Neural cell (in vitro differentiated cells): ENCODE data around the gene EEF1A2. TPM values are rescaled to one million over a fixed set of nuclear protein-coding genes. Genes with fewer than 3 reads are reported as not detected.

Source experiments
- H2AFZ ChIP-seq: fragments of 200-600, 300-800 bp; sonication (generic), shearing (Covaris generic); 2 replicates; pipeline ENCODE4 v1.6.0; 2014; ENCODE audit warnings: low read depth, mild to moderate bottlenecking, antibody characterized with exemption, low read length, moderate library complexity
- H3F3A ChIP-seq: fragments of 200-600 bp; shearing (Covaris generic); 2 replicates; pipeline ENCODE4 v1.6.1; 2016; ENCODE audit warnings: mild to moderate bottlenecking, moderate library complexity, mixed read lengths, antibody characterized with exemption, low read length; ENCODE audit not compliant: insufficient read depth, poor library complexity, severe bottlenecking
- H3K27ac ChIP-seq: fragments of 200-600, 300-800 bp; sonication (generic), shearing (Covaris generic); 2 replicates; pipeline ENCODE4 v1.5.1; 2014; ENCODE audit warnings: mild to moderate bottlenecking, low read length, moderate library complexity
- H3K27me3 ChIP-seq: fragments of 300-800, 200-600 bp; sonication (generic), shearing (Covaris generic); 2 replicates; pipeline ENCODE4 v1.6.0; 2014; ENCODE audit warnings: mild to moderate bottlenecking, low read depth, low read length, moderate library complexity; ENCODE audit not compliant: insufficient read depth
- H3K36me3 ChIP-seq: fragments of 300-800, 200-600 bp; sonication (generic), shearing (Covaris generic); 2 replicates; pipeline ENCODE4 v1.5.1; 2014; ENCODE audit warnings: mild to moderate bottlenecking, antibody characterized with exemption, low read length, moderate library complexity; ENCODE audit not compliant: insufficient read depth
- H3K4me2 ChIP-seq: fragments of 300-800, 200-600 bp; sonication (generic), shearing (Covaris generic); 2 replicates; pipeline ENCODE4 v1.6.0; 2014; ENCODE audit warnings: mild to moderate bottlenecking, low read length
- H3K4me3 ChIP-seq: fragments of 300-800, 200-600 bp; sonication (generic), shearing (Covaris generic); 2 replicates; pipeline ENCODE4 v1.5.1; 2014; ENCODE audit warnings: mild to moderate bottlenecking, low read length, moderate library complexity
- H3K79me2 ChIP-seq: fragments of 200-600 bp; shearing (Covaris generic); replicated peaks from 2 replicates; pipeline ENCODE4 v1.6.0; 2014; ENCODE audit warnings: mild to moderate bottlenecking, low read length, moderate library complexity; ENCODE audit not compliant: insufficient read depth
- H3K9ac ChIP-seq: fragments of 300-800, 200-600 bp; sonication (generic), shearing (Covaris generic); 2 replicates; pipeline ENCODE4 v1.6.1; 2016; ENCODE audit warnings: mild to moderate bottlenecking, low read length, mixed read lengths
- H3K9me2 ChIP-seq: fragments of 200-600 bp; shearing (Covaris generic); 2 replicates; pipeline ENCODE4 v1.6.1; 2016; ENCODE audit warnings: mild to moderate bottlenecking, low read length, mixed read lengths; ENCODE audit not compliant: insufficient read depth
- H3K9me3 ChIP-seq: fragments of 200-600, 300-800 bp; sonication (generic), shearing (Covaris generic); 2 replicates; pipeline ENCODE4 v1.6.1; 2016; ENCODE audit warnings: mild to moderate bottlenecking, mixed run types, low read length, moderate library complexity, mixed read lengths
- H4K20me1 ChIP-seq: fragments of 200-600 bp; shearing (Covaris generic); 2 replicates; pipeline ENCODE4 v1.6.1; 2016; ENCODE audit warnings: mild to moderate bottlenecking, mixed run types; ENCODE audit not compliant: insufficient read depth
- EP300 ChIP-seq: fragments of 450-650 bp; conservative IDR thresholded peaks from 2 replicates; pipeline ENCODE4 v1.6.1; 2014; ENCODE audit warnings: antibody characterized with exemption, mild to moderate bottlenecking, moderate library complexity; ENCODE audit not compliant: poor library complexity, severe bottlenecking
- EZH2 ChIP-seq: fragments of 200-600, 300-800 bp; shearing (Covaris generic), sonication (generic); IDR thresholded peaks from 2 replicates; pipeline ENCODE4 v1.6.1; 2014; ENCODE audit warnings: antibody characterized with exemption, low read length, borderline replicate concordance, mild to moderate bottlenecking; ENCODE audit not compliant: insufficient read depth, poor library complexity, severe bottlenecking
- MXI1 ChIP-seq: fragments of 450-650 bp; conservative IDR thresholded peaks from 2 replicates; pipeline ENCODE4 v1.6.1; 2014; ENCODE audit warnings: antibody characterized with exemption, mild to moderate bottlenecking; ENCODE audit not compliant: poor library complexity, severe bottlenecking
- POLR2AphosphoS5 ChIP-seq: IDR thresholded peaks from 2 replicates; pipeline ENCODE4 v1.6.1; 2012
- RAD21 ChIP-seq: fragments of 450-650 bp; conservative IDR thresholded peaks from 2 replicates; pipeline ENCODE4 v1.6.1; 2014; ENCODE audit warnings: antibody characterized with exemption, mild to moderate bottlenecking, moderate library complexity
- SMC3 ChIP-seq: fragments of 450-650 bp; conservative IDR thresholded peaks from 2 replicates; pipeline ENCODE4 v1.6.1; 2014; ENCODE audit warnings: antibody characterized with exemption, mild to moderate bottlenecking, moderate library complexity; ENCODE audit not compliant: poor library complexity
- TAF1 ChIP-seq: IDR thresholded peaks from 2 replicates; pipeline ENCODE4 v1.6.1; 2012; ENCODE audit warnings: low read depth
- polyA plus RNA-seq: library from polyadenylated mRNA; depleted of rRNA; stranded (reverse); fragments of >200 nt; gene quantifications from 2 replicates; pipeline ENCODE4 v1.2.3, GENCODE V29; 2014
- TF ChIP-seq, protein P1 (sequence below): fragments of 450-650 bp; IDR thresholded peaks from 2 replicates; pipeline ENCODE4 v1.5.1; 2014; ENCODE audit warnings: antibody characterized with exemption, mild to moderate bottlenecking, moderate library complexity; ENCODE audit not compliant: poor library complexity, severe bottlenecking
- TF ChIP-seq, protein P2 (sequence below): IDR thresholded peaks from 2 replicates; pipeline ENCODE4 v1.6.1; 2012; ENCODE audit warnings: borderline replicate concordance

Gene EEF1A2
- polyA plus RNA-seq, 1 donor from 2014 or later: 208 TPM

DNA sequence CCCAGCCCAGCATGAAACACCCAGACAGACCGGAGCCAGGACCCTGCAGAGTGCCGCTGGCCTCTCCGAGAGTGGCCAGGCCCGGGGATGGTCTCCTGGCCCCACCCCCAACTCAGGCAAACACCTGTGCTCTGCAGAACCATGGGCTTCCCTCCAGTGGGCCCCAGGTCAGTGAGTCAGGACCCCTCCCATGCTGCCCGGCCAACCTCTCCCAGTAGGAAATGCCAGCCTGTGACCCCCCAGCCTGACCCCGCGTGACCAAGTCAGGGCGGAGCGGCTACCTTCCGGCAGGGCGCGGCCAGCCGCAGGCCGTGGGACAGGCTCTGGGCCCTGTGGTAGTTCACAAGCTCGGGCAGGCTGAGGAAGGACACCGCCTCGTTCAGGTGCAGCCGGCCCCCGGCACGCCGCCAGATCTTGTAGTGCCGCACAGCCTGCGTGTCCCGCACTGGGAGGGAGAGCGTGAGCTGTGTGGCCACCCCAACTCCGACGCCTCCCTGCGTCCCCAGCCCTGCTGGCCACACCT lies 35.0 kb upstream of the EEF1A2 start:
- no peak overlapping the region for H3K9ac ChIP-seq
- H3K27me3 ChIP-seq: no peaks in the 10 kb centered on the region
- H3K4me3 ChIP-seq: no peak overlapping the region
- H3K79me2 ChIP-seq: no peaks in the 10 kb centered on the region
- no peak for TF ChIP-seq TAF1
- no peak for TF ChIP-seq RAD21
- TF ChIP-seq EP300: no peak
- TF ChIP-seq, protein P1, sequence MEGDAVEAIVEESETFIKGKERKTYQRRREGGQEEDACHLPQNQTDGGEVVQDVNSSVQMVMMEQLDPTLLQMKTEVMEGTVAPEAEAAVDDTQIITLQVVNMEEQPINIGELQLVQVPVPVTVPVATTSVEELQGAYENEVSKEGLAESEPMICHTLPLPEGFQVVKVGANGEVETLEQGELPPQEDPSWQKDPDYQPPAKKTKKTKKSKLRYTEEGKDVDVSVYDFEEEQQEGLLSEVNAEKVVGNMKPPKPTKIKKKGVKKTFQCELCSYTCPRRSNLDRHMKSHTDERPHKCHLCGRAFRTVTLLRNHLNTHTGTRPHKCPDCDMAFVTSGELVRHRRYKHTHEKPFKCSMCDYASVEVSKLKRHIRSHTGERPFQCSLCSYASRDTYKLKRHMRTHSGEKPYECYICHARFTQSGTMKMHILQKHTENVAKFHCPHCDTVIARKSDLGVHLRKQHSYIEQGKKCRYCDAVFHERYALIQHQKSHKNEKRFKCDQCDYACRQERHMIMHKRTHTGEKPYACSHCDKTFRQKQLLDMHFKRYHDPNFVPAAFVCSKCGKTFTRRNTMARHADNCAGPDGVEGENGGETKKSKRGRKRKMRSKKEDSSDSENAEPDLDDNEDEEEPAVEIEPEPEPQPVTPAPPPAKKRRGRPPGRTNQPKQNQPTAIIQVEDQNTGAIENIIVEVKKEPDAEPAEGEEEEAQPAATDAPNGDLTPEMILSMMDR: no peak
- TF ChIP-seq, protein P2, sequence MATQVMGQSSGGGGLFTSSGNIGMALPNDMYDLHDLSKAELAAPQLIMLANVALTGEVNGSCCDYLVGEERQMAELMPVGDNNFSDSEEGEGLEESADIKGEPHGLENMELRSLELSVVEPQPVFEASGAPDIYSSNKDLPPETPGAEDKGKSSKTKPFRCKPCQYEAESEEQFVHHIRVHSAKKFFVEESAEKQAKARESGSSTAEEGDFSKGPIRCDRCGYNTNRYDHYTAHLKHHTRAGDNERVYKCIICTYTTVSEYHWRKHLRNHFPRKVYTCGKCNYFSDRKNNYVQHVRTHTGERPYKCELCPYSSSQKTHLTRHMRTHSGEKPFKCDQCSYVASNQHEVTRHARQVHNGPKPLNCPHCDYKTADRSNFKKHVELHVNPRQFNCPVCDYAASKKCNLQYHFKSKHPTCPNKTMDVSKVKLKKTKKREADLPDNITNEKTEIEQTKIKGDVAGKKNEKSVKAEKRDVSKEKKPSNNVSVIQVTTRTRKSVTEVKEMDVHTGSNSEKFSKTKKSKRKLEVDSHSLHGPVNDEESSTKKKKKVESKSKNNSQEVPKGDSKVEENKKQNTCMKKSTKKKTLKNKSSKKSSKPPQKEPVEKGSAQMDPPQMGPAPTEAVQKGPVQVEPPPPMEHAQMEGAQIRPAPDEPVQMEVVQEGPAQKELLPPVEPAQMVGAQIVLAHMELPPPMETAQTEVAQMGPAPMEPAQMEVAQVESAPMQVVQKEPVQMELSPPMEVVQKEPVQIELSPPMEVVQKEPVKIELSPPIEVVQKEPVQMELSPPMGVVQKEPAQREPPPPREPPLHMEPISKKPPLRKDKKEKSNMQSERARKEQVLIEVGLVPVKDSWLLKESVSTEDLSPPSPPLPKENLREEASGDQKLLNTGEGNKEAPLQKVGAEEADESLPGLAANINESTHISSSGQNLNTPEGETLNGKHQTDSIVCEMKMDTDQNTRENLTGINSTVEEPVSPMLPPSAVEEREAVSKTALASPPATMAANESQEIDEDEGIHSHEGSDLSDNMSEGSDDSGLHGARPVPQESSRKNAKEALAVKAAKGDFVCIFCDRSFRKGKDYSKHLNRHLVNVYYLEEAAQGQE: no peak
- no peak for TF ChIP-seq SMC3
- no peak for TF ChIP-seq POLR2AphosphoS5
- TF ChIP-seq EZH2: no peak
- H3K4me2 ChIP-seq: no peak overlapping the region
- no peaks in the 10 kb centered on the region for H3K9me3 ChIP-seq
- H3F3A ChIP-seq: no peaks in the 10 kb centered on the region
- no peaks in the 10 kb centered on the region for H3K36me3 ChIP-seq
- H3K27ac ChIP-seq: no peak overlapping the region
- no peaks in the 10 kb centered on the region for H4K20me1 ChIP-seq
- no peaks in the 10 kb centered on the region for H3K9me2 ChIP-seq
- H2AFZ ChIP-seq: no peak overlapping the region

DNA sequence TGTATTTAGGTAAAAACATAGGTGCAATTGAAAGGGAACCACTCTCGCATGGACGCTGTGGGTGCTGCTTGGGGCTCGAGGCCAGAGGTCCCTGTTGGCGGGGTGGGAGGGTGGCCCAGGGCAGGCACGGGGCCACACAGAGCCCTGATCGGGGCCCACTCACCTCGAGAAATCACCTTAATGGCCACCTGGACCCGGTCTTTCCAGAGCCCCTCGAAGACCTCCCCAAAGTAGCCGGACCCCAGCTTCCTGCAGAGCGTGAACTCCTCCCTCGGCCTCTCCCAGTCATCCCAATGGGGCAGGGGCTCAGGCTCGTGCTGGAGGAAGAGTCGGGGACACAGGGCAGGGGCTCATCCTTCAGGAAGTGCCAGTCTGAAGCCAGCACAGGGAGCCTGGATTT lies 34.5 kb upstream of the EEF1A2 start:
- H3K79me2 ChIP-seq: no peaks in the 10 kb centered on the region
- no peak for TF ChIP-seq TAF1
- TF ChIP-seq, protein P2: no peak
- TF ChIP-seq EZH2: no peak
- TF ChIP-seq POLR2AphosphoS5: no peak
- TF ChIP-seq EP300: no peak
- no peak for TF ChIP-seq SMC3
- no peak for TF ChIP-seq MXI1
- TF ChIP-seq, protein P1: no peak
- no peak for TF ChIP-seq RAD21
- H2AFZ ChIP-seq: no peak overlapping the region
- no peak overlapping the region for H3K9ac ChIP-seq
- no peak overlapping the region for H3K27ac ChIP-seq
- H4K20me1 ChIP-seq: no peaks in the 10 kb centered on the region
- no peaks in the 10 kb centered on the region for H3K9me3 ChIP-seq
- H3K4me3 ChIP-seq: no peak overlapping the region
- no peaks in the 10 kb centered on the region for H3F3A ChIP-seq
- no peak overlapping the region for H3K4me2 ChIP-seq
- no peaks in the 10 kb centered on the region for H3K36me3 ChIP-seq
- H3K27me3 ChIP-seq: no peaks in the 10 kb centered on the region
- H3K9me2 ChIP-seq: no peaks in the 10 kb centered on the region
